HG02610 (cell line): ENCODE data around the gene TMEM245.

Experiments used
- ATAC-seq: cut with Tn5 transposase; IDR thresholded peaks from one replicate; pipeline ENCODE4 v1.9.1; 2021; ENCODE audit warnings: mild to moderate bottlenecking, moderate library complexity; ENCODE audit not compliant: unreplicated experiment

TMEM245 gene

DNA sequence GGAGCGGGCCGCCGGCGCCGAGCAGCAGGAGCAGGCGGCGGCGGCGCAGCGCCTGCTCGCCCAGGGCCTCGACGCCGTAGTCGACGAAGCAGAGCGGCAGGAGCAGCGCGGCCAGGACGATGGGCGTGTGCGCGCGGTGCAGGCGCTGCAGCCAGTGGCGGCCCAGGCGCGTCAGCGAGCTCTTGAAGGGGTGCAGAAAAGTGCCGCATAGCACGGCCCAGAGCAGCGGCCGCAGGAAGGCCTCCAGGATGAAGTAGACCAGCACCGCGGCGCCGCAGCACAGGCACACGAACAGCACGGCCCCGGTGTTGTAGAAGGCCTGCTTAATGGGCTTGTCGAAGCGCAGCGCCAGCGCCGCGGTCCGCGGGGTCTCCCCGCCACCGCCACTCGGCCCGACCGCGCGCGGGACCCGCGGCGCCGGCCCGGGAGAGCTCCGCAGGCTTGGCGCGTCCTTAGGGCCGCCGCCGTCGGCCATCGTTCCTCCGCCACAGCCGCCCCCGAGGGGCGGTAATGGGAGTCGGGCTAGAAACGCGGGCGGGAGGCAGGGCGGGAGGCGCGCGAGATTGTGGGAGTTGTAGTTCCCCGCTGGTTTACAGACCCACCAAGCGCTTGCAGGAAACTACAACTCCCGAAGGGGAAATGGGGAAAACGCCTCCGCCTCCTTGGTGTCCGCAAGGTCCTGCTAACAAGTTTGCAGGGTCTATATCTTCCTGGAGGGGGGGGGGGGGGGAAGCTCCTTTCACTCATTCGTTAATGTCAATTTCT lies at the start of gene TMEM245:
Gene TMEM245 (minus strand): TSS at position 509 of the 765 bp plus-strand sequence. CDS start 34 bp downstream, at position 475.
- ATAC-seq: peak; percentile 93

DNA sequence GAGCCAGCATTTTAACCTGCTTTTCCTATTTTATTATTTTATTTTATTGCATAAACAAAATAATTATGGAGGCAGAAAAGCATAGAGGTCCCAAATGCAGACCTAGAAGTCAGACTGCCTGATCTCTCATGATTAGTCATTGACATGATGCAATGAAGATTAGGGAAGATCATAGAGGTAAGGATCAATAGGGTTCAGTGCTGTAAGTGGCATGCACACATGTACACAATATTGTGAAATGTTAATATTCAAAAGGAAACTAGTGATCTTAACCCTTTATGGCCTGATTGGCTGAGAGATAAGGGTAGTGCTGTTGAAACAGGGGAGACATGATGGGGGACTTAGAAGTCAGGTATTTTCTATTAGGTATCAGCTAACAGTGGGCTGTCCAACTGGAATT lies 48.4 kb upstream of the TMEM245 start:
- ATAC-seq: no peak

DNA sequence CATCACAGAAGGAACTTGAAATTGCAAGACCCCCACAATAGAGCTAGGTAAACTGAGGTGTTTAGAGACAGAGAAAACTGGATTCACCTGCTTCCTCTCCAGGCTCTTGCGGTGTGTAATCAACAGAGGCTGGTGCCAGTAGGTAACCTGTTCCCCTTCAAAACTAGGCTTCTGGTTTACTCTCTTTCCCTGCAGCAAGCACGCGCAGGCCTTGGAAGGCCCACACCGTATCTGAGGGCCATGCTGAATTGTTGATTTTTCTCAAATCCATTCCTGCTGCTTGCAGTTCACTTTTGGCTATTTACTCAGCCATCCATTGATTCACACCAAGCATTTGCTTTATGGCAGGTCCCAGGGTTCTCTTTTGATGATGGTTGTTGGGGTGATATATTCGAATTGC lies 48.0 kb upstream of the TMEM245 start:
- no peak for ATAC-seq

DNA sequence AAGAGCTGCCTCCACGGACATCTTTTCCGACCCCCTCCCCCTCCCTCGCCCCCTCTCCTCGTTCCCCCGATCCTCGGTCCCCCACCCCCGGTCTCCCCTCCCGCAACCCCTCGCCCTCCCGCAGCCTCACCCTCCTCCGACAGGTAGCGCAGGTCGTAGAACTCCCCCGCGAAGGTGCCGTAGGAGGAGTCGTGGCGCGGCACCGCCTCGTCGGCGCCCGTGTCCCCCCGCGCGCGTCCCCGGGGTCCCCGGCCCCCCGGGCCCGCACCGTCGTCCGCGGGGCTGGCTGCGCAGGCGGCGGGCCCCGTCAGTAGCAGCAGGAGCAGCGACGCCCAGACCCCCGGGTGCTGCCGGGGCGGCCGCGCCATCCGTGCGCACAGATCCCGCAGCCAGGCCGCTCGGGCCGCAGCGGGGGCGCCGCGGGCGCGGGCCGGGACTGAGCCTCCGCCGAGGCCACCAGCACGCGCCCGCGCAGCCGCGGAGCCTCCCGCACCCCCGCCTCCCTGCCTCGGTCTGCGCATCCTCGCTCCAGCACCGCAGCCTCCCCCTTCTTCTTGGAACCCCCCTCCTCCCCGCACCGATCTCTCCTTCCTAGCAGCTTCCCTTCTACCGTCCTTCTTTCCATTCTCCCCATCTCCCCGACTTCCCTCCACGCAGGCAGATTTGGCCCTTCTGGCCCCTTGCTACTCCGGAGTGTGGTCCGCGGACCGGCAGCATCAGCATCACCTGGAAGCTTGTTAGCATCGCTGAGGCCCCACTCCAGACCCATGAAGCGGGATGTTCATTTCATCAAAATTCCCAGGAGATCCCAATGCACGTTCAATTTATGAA lies 47.2 kb upstream of the TMEM245 start, which contains the start of gene FRRS1L:
Gene FRRS1L (minus strand): TSS at position 479 of the 831 bp plus-strand sequence. CDS start 111 bp downstream, at position 368.
- ATAC-seq: no peak

DNA sequence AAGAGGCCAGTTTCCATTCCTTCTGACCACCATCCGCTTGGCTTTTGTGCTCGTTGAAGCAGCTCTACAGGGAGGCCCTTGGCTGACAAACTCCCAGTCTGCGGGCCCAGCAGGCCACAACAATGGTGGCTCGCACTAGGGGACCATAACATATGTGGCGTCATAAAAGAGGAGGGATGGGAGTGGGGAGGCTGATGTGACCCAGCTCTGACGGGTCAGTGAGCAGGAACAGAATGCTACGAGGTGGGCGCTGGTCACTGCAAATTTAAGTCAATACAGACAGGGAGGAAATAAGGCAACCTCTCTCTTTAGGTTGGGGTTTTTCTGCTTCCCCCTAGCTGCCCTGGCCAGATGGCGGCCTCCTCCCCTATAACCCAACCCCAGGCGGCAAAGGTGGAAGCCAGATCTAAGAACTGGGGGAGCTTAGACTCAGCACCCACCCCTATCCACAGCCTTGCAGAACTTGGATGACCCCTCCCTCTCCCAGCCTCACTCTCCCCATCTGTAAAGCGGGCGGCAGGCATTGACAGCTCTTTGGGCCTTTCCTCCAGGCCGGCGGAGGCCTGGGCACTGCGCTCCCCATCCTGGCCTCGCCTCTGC lies 46.5 kb upstream of the TMEM245 start:
- no peak for ATAC-seq

DNA sequence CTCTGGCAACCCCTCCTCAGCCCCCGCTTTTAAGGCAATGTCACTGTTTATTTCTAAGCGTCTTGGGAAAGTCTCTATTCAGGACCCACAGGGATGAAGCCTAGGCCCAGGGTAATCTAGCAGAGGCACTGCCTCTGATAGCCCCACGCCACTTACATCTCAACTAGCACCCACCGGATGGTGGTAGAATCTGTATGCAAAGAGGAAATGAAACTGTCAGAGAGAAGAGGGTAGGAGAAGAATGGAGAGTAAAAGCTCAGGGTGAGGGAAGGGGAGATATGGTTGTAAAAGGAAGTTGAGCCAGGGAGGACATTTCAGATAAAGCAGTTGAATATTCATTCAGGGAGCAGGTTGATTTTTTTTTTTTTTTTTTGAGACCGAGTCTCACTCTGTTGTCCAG lies 44.3 kb upstream of the TMEM245 start:
- ATAC-seq: peak; percentile 46

DNA sequence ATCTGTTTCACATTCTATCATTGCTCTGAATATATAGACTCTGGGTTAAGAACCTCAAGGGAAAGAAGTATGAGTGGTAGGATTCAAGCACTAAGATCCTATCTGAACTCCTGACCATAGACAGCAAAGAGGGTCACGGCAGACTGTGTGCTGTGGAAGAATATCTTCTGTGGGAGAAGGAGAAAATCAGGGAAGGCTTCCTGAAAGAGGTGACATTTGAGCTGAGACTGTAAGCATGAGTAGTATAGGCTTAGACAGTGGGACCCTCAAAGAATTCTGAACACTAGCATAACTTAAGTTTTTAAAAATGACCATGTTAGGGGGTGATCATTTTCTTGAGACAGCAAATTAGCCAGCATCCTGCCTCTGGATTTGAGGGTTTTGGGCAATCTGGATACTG lies 43.4 kb upstream of the TMEM245 start:
- no peak for ATAC-seq

DNA sequence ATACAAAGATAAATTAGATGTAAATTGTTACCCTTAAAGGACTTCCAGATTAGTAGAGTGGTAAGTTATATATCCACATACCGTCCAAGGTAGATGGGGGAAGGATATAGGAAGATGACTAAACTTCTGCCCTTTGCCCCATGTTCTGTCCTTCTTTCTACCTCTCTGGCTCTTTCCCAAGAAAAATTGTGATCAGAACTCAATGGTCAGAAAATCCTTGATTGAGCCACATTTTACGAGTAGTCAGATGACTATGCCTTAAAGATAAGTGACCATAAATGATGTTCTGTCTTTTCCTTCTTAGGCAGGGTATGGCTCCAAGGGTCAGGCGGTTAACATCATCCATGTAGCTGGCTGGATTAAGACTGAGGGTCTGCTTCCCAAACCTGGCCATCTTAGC lies 42.9 kb upstream of the TMEM245 start:
- ATAC-seq: no peak

DNA sequence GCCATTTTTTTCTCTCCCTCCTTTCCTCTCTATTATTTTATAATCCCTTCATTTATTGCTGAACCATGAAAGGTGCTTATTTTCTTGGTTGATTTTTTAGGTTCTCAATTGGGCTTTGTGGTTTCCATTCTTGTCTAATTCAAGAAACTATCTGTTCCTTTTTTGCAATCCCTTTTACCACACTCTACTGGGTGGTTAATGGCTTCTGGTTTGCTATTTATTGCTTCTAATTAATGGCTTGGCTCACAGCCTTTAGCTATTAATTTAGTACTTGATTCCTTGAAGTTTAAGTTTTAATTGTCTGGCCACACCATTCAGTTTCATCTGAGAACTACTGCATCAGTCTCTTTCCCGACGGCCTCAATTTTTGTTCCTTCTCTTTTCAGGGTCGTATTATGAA lies 41.7 kb upstream of the TMEM245 start:
- no peak for ATAC-seq

DNA sequence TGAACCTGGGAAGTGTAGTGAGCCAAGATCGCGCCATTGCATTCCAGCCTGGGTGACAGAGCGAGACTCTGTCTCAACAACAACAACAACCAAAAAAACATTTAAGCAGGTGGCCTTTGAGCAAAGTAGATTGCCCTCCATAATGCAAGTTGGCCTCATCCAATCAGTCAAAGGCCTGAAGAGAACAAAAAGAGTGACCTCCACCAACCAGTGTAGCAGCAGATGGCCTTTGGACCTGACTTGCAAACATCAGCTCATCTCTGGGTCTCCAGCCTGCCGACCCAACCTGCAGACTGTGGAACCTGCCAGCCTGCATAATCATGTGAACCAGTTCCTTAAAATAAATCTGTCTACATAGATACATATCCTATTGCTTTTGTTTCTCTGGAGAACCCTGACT lies 39.8 kb upstream of the TMEM245 start:
- no peak for ATAC-seq

DNA sequence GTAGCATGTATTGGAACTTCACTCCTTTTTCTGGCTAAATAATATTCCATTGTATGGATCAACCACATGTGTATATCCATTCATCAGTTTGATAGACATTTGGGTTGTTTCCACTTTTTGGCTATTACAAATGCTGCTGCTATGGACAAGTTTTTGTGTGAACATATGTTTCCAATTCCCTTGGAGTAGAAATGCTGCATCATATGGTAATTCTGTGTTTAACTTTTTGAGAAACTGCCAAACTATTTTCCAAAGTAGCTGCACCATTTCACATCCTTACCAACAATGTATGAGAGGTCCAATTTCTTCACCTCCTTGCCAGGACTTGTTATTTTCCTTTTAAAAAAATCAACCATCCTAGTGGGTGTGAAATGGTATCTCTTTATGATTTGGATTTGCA lies 38.9 kb upstream of the TMEM245 start:
- no peak for ATAC-seq

DNA sequence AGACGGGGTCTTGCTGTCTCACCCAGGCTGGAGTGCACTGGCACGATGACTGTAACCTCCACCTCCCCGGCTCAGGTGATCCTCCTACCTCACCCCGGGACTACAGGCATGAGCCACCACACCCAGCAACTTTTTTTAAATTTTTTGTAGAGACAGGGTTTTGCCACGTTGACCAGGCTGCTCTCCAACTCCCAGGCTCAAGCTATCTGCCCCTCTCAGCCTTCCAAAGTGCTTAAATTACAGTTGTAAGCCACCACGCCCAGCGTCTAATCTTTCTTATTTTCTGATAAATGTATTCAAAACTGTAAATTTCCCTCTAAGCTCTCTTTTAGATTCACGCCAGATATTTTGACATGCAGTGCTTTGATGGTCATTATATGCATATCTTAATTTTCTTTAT lies 37.0 kb upstream of the TMEM245 start:
- ATAC-seq: no peak

DNA sequence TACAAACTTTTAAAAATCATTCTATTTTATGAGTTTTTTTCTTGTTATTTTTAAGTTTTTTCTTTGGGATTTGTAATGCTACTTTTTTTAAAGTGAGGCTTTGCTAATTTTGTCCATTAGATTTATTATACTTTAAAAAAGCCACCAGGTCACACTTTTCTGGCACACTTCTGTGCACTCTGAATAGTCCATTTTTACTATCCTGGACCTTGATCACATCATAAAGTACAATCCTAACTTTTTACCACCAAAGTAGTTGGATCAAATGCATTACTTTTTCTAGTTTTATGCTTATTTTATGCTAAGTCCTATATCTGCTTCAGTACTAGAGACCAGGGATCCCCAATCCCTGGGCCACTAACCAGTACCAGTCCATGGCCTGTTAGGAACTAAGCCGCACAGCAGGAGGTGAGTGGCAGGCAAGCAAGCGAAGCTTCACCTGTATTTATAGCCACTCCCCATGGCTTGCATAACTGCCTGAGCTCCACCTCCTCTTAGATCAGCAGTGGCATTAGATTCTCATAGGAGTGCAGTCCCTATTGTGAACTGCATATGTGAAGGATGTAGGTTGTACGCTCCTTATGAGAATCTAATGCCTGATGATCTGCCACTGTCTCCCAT lies 31.3 kb upstream of the TMEM245 start:
- ATAC-seq: no peak

DNA sequence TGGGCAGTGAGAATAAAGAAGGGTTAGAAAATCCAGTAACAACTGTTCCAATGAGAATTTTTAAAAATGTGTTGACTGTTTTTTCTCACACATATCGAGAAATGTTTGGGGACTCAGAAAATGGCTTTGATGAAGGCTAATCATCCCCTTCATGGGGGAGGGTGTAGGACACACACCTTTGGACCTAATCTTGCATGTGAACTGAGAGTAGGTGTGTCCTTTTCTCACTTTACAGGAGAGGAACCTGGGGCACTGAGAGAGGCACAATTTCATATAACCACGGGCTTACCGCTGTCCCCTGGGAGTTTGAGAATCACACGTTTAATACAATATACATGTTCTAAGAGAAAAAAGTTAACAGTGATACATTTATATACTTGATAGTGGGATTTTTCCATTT lies 30.0 kb upstream of the TMEM245 start:
- no peak for ATAC-seq

DNA sequence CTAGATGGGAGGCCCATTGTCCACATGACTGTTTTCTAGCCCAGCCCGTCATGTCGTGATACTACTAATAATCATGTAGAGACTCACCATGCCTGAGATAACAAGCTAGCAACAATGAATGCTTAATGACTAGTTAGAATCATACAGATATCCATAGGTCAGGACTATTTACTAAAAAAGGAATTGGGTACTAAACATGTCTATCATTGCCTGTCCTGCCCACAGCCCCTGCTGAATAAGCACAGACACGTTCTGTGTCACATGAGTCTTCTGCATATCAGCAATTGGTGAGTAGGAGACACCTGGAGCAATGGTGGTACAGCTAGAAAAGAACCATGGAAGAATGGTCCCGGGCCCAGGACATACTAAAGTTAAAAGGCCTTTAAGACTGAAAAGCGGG lies 29.3 kb upstream of the TMEM245 start:
- ATAC-seq: no peak

DNA sequence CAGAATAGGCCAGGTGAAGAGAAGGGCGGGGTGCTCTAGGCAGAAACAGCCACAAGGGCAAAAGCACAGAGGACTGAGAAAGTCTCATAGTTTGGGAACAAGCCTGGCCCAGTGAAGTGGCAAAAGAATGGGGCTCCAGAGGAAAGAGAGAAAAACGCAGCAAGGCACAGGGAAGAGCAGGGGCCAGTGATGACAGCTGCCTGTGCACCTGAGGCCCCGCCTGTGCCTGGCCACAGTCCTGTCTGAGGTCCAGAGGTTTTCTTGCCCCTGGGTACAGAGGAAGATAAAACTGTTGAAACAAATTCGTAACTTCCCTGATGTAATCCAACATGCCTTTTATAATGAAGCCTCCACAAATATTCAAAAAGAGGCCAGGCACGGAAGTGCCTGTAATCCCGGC lies 25.3 kb upstream of the TMEM245 start:
- ATAC-seq: no peak

DNA sequence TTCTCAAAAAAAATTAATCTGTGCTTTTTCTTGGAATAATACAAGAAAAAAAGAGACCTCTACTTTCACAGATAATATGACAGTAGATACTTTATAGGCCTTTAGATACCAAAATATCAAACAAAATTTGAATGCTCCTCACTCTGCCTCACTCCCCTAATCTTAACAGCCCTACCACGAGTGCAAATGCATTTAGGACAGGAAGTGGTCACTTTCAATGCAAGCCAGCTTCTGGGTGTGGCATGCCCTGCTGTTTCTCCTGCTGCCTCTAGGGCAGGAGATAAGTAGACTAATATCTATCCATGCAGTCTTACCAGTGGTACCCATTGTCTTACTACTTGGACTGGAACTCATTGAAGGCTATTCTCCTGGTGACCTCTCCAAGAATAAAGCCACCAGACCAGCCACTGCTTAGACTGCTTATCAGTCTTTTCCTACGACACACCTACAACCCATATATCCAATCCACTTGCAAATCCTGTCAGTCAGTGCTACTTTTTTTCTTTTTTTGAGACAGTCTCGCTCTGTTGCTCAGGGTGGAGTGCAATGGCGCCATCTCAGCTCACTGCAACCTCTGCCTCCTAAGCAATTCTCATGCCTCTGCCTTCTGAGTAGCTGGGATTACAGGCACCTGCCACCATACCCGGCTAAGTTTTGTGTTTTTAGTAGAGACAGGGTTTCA lies 24.3 kb upstream of the TMEM245 start:
- ATAC-seq: peak; percentile 78

DNA sequence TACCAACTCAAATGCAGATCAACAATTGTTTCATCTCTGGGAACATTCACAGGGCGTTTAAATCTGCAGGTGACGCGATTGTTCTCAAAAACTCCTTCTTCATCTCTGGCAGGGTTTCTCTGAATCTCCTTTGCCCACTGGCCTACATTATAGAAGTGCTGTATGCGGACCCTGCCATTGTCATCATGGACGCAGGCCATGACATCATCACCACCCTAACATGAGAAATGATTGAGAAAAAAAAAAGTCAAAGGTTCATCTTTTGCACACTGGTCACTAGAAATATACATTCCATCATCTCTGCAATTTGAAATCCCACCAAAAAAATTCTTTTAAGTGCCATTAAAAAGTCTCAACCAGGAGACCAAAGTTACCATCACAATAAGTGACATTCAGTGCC lies 21.6 kb upstream of the TMEM245 start:
- ATAC-seq: no peak

DNA sequence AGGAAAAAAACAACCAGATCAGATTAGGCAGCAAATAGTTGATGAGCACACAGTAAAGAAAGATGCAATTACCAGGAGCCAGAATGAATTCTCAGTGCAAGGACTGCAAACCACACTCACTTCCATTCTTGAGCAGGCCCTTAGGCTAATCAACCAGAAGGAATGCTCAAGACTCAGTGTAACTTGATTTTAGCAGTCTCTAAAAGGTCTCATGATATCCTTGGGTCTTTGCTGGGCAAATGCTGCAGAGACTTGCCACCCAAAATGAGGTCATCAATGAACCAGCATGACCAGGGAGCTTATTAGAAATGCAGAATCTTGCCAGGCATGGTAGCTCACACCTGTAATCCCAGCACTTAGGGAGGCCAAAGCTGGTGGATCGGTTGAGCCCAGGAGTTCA lies 20.1 kb upstream of the TMEM245 start:
- no peak for ATAC-seq

DNA sequence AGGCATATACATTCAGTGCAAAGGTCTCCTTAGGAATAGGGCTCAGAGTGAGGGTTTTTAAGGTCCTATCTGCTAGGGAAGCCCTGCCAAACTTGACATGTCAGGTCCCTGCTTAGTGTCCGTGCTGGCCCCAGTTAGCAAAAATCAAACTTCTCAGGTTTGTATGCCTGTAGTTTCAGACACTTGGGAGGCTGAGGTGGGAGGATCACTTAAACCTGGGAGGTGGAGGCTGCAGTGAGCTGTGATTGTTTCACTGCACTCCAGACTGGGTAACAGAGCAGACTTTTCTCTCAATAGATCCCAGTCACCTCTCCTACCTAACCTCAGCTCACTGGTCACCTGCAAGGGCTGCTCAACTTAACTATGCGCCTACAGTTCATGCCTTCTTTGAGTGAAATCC lies 18.7 kb upstream of the TMEM245 start:
- ATAC-seq: no peak

DNA sequence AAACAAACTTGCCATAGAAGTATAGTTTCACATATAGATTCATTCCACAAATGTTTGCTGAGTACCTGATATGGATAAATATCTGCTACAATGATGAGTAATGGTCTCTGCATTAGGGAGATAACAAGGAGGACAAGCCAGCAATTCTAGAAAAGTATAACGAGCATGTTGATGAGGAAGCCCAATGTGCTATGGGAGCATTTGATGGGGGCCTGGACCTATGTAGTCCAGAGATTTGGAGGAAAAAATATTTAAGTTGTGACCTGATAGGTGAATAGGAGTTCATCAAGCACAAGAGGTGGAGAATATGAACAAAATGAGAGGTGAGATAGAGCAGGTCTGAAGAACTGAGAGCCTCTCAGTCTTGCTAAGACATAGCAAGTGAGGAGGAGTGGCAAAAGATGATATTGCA lies 14.4 kb upstream of the TMEM245 start:
- no peak for ATAC-seq
